Measurements from ENCODE around the gene BRD4. TPM values are rescaled to one million over a fixed set of nuclear protein-coding genes. Genes with fewer than 3 reads are reported as not detected.

BRD4 gene
- total RNA-seq, 1 experiment from 2014 or later: 144 TPM

DNA sequence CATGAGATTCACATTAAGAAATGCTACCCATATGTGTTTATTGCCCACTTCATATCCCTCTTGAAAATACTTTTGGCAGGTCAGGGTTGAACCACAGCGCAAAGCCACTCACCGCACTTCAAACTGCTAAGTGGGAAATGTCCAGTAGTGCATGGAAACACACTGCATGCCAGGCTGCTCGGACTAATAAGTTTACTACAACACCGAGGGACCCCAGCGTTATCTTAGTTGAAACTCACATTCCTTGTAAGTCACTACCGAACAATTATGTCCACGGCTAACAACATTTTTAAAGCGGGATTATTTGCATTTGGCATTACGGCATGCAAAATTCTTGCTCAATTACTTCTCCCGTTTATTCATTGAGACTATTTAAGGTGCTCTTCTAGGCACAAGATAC lies 4.0 kb downstream of the BRD4 start:
- H2BK5ac ChIP-seq (ENCODE audit: insufficient read length, low read length): no peak overlapping the region
- no peak overlapping the region for H4K5ac ChIP-seq (ENCODE audit: insufficient read length, low read depth, low read length)
- peaks cover 56 to 64% of the 10 kb centered on the region in 2 experiments for H3K4me1 Mint-ChIP-seq
- no peak overlapping the region for H4K91ac ChIP-seq (ENCODE audit: insufficient read length, low read depth, low read length)
- no peaks in the 10 kb centered on the region; a peak in 1 of 5 replicates for H3K9me3 Mint-ChIP-seq
- H3K27ac ChIP-seq (ENCODE audit: insufficient read length, low read depth, low read length): no peak overlapping the region
- H3K27me3 Mint-ChIP-seq (ENCODE audit: low read depth): no peaks in the 10 kb centered on the region
- H3K18ac ChIP-seq (ENCODE audit: insufficient read length, low read depth, low read length): no peak overlapping the region
- H2AK5ac ChIP-seq (ENCODE audit: insufficient read length, low read length): no peak overlapping the region
- H3K4ac ChIP-seq (ENCODE audit: low read depth, low read length): no peak overlapping the region
- H3K27me3 ChIP-seq (ENCODE audit: insufficient read depth, low read length): no peaks in the 10 kb centered on the region
- H3K14ac ChIP-seq (ENCODE audit: insufficient read depth, low read length): no peak overlapping the region
- H3K79me1 ChIP-seq (ENCODE audit: insufficient read depth, low read depth, low read length, poor library complexity, severe bottlenecking): no peaks in the 10 kb centered on the region
- no peak overlapping the region for H4K8ac ChIP-seq (replicated peaks; ENCODE audit: insufficient read length, low read depth, low read length)
- no peaks in the 10 kb centered on the region; the same call in 1 of the 2 replicates for H3K4me1 ChIP-seq (ENCODE audit: insufficient read depth, low read length)
- no peak overlapping the region for H2BK20ac ChIP-seq (ENCODE audit: low read depth, low read length, poor library complexity, severe bottlenecking)
- no peak overlapping the region for H2BK12ac ChIP-seq (ENCODE audit: insufficient read length, low read depth, low read length)
- WGBS (ENCODE audit: extremely low coverage, insufficient read length, low lambda C conversion rate): no CpG with 5 or more reads among the region's 10 CpGs
- peak overlapping the region in 1 of 3 experiments; percentile 59; a peak in 1 of 7 replicates for H3K27ac Mint-ChIP-seq
- H4K20me1 ChIP-seq (ENCODE audit: control insufficient read depth, insufficient read depth, insufficient read length): peaks cover 5% of the 10 kb centered on the region
- peaks cover 6 to 21% (median 8%) of the 10 kb centered on the region in 3 experiments; a peak in 5 of 7 replicates for H3K36me3 Mint-ChIP-seq (ENCODE audit: insufficient read depth in 1 of 3, low read depth in 3 of 3)
- no peak for DNase-seq
- H3K4me3 Mint-ChIP-seq: no peak overlapping the region
- H3K9me3 ChIP-seq (ENCODE audit: control insufficient read depth, low read depth, low read length): no peaks in the 10 kb centered on the region
- peaks cover 9% of the 10 kb centered on the region for H3K23me2 ChIP-seq (ENCODE audit: insufficient read length, low read depth, low read length, poor library complexity, severe bottlenecking)
- no peak overlapping the region for H2BK15ac ChIP-seq (ENCODE audit: low read depth, low read length)
- H3K79me2 ChIP-seq (ENCODE audit: insufficient read depth, low read length): peaks cover 72% of the 10 kb centered on the region
- no peak overlapping the region for H3K23ac ChIP-seq (ENCODE audit: insufficient read length, low read depth, low read length)
- H3K4me2 ChIP-seq (ENCODE audit: insufficient read depth, insufficient read length, low read length): no peak overlapping the region
- no peak overlapping the region for H3T11ph ChIP-seq (ENCODE audit: low read length)
- H2AFZ ChIP-seq (ENCODE audit: low read length): no peak overlapping the region
- no peak overlapping the region for H2BK120ac ChIP-seq (ENCODE audit: low read depth, low read length, poor library complexity, severe bottlenecking)
- no peak for TF ChIP-seq CTCF (conservative IDR thresholded peaks at IDR 0.05)
- no peak overlapping the region for H3K56ac ChIP-seq (ENCODE audit: insufficient read length, low read depth, low read length)
- H3K9ac ChIP-seq (ENCODE audit: extremely low read depth, insufficient read length, low read length): no peak overlapping the region
